Stimulated activated CD4-positive, alpha-beta T cell treated with anti-CD3 and anti-CD28 coated beads, TNF-alpha, amount 100 ng/mL, for 24 hours (primary cell): ENCODE results near the gene NBEAL2.

Source experiments
- DNase-seq, 3 experiments: peaks; one replicate each; pipeline ENCODE4 v3.0.0-alpha.2; 2020; ENCODE audit warnings: low read depth in 3 of 3

The NBEAL2 gene, protein sequence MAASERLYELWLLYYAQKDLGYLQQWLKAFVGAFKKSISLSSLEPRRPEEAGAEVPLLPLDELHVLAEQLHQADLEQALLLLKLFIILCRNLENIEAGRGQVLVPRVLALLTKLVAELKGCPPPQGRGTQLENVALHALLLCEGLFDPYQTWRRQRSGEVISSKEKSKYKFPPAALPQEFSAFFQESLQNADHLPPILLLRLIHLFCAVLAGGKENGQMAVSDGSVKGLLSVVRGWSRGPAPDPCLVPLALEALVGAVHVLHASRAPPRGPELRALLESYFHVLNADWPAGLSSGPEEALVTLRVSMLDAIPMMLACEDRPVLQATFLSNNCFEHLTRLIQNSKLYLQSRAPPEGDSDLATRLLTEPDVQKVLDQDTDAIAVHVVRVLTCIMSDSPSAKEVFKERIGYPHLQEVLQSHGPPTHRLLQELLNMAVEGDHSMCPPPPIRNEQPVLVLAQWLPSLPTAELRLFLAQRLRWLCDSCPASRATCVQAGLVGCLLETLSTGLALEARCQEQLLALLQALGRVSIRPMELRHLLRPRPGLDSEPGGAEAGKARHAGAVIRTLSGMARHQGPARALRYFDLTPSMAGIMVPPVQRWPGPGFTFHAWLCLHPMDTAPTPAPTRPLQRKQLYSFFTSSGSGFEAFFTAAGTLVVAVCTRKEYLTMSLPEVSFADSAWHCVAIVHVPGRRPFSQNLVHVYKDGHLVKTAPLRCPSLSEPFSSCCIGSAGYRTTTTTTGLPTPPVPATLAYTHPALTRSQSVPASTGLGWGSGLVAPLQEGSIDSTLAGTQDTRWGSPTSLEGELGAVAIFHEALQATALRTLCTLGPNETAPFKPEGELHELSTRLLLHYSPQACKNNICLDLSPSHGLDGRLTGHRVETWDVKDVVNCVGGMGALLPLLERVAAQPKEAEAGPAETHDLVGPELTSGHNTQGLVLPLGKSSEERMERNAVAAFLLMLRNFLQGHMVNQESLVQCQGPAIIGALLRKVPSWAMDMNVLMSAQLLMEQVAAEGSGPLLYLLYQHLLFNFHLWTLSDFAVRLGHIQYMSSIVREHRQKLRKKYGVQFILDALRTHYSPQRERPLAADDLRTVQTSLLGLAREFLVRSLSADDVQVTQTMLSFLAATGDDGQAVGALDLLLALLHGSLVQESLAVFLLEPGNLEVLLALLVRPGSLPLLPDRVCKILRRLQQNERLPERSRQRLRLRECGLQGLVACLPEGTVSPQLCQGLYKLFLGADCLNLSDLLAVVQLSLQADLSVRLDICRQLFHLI (N-terminal part only)

GRCh38 chr3:46978985-46979944 lies at the start of gene NBEAL2:
TSS of gene NBEAL2 (plus strand) at chr3:46979666. CDS start at chr3:46979862, 196 bp downstream.
- DNase-seq: peak; percentile 91 to 97 (median 92)

- DNase-seq: no peak
Observed at GRCh38 chr3:46930166-46930944, 49.1 kb upstream of the NBEAL2 start.

DNA sequence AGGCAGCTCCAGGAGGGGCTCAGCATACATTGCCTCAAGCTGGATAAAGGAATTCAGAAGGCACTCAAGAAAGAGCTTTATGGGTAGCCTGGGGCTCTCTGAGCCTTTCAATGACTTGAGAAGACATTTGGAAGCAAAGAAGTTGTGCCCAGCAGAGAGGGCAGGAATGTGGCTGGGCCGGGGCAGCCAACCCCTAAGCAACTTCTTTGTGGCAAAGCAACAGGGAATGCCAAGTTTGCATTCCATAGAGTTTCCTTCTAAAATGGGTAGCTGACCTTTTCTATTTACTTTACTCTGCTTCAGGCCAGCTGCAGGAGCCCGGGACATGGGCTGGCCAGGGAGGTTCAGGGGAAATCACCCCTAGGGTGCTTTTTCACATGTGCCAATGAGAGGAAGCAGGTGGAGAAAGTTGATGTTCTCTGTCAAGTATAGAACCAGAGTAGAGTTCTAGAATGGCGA lies 48.5 kb upstream of the NBEAL2 start:
- no peak for DNase-seq

DNA sequence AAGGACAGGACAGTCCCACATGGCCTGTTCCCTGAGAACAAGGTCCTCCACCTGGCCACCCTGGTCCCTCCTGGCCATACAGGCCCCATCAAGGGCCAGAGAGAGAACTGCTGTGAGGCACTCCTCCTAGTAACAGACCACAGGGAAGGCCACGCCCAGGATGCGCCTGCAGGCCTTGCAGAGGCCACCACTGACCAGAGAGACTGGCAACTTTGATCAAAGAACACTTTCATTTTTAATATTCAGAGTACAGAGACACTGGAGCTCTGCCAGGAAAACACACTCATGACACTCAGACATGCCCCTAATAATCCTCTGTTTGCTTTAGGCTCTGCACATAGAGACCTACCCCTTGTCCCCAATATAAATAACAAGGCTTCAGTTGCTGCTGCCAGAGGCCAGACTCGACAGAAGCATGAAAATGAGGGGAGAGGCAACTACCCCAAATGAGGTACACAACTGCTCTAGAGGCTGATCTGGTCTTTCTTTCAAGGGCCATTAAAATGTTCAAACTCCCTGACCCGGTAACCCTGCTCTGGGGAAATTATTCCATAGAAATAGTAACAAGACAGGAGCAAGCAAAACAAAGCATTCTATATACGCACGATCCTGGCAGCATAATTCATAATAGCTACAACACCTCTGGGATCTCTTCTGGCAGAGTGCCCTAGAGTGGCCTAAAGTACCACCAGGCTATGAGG lies 47.7 kb upstream of the NBEAL2 start:
- no peak for DNase-seq

DNA sequence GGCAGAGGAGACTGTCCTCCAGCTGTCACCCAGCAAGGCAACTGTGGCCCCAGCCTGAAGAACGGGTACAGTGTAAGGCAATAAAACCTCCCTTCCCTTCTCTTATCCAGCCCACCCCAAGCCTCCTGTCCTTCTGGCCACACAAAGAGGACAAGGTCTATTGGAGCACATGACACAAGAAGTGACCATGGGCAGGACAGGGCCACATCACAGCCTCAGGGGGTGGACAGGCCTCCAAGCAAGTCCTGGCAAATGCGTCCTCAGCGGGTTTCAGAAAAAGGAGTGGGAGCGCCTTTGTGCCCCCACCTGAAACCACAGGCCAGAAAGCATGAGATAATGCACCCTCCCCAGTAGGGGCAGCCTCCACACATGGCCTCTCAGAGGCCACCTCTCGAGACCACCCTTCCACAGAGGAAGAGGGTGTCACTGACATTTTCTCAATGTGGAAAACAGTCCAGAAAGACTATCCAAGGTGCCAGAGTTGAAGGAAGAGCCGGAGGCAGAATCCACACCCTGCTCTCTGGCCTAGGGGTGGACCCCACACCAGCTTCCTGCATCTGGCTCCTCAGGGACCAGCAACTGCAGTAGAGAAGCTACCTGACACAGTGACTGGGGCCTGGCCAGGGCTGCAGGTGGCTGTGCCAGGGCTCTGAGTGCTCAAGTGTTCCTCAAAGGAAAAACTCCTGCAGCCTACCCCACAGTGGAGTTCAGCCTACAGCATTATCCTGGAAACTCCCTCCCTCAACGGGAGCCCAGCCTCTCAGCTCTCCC lies 46.8 kb upstream of the NBEAL2 start:
- DNase-seq: no peak

DNA sequence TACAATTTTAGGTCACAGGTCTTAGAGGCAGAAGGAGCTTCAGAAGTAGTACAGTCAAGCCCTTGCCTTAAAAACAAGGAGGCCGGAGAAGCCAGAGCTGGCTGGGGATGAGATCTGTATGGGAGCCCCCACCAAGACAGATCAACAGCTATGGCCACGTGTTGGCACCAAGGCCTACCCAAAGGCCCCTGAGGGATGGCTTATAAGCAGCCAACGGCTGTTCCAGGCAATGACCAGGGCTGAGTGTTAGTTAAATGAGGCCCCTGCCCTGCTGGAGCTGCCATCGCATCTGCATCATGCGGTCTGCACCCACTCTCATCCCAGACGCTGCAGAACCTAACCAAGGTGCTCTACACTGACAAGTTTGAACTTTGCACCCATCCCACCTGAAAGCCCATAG lies 46.2 kb upstream of the NBEAL2 start:
- no peak for DNase-seq

DNA sequence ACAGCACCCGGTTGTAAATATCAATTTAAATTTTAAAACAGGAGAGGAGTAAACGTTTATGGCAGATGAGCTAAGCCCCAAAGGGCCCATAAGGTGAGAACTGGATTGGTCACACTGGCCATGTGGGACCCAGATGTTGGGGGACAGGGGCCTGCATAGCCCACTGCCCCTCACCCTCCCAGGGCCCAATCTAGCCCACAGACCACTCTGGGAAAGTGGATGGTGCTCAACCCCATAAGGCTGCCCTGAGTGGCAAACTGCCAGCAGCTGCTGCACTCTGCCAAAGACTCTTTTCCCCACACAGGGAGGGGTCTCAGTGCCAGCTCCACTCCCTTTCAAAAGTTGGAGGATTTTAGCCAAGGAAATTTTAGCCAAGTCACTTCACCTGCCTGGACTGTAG lies 45.4 kb upstream of the NBEAL2 start:
- no peak for DNase-seq

DNA sequence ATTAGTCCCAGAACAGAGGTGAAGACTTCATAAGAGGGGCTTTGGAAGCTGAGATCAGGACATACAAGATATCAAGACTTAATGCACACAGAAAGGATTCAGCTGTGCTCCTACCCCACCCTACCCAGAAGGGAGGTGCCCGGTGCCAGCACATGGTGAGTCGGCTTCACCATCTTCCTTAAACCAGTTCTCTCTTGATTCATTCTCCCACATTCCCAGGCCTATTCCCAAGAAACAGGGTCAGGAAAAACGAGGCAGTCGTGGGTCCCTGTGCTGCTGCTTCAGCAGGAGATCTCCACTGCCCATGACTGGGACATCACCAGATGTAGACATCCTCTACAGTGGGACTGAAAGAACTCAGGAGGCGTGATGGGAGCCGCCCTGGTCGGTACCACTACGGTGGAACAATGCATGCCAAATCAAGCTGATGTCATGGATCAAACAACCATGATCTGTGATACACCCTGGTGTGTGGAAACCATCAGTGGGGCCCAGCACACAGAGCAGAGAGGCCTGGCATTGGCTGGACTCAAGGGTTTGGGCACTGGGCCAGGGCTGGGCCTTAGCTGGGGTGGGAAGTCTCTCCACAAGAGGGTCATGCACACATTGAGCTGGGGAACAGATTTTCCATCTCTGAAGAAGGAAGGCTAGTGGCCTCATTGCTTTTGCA lies 44.8 kb upstream of the NBEAL2 start:
- DNase-seq: no peak

- DNase-seq: no peak
Observed at GRCh38 chr3:46935168-46935858, 44.2 kb upstream of the NBEAL2 start.

DNA sequence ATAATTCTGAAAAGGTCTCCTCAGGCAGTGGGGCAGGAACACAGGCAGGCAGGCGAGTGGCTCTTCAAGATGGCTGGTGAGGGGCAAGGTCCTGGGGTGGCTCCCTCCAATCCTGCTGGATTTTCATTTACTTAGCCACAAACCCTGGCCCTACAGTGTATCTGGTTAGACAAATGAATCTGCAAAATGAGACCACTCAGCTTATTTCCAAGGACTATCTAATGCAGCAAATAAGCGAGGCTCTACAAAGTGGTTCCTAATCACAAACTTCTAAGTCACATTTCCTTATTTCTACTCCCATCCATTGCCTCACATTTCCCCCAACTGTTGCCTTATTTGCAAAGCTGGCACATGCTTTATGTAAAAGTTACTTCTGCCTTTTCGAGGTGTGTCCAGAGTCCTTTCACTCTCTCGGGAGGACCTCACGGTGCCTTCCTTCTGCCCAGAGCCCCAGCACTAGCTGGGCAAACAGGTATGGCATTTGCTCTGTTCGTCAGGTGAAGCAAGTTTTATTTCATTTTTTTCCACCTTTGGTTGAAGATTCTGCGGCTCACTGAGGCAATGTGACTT lies 43.4 kb upstream of the NBEAL2 start:
- DNase-seq: no peak

DNA sequence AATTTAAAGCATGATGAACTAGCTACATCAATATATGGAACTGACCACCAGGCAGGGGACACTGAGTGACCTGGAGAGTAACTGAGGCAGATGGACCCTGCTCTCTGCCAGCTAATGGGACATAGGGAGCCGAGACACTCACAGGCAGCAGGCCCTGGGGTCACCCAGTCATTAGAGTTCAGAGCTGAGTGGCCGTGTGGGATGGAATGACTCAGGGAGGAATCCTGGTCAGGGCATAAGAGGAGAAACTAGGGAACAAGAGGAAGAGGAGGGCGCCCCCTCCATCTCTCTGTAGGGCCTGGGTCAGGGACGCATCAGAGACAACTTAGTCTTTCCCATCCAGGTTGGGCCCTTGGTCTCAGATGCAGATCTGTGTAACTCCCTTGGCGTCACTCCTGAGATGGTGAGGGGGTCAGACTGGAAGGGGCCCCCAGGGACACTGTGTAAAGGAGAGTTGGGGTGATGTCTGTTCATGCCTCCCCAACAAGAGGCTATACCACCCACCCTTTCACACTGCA lies 42.7 kb upstream of the NBEAL2 start:
- DNase-seq: no peak

DNA sequence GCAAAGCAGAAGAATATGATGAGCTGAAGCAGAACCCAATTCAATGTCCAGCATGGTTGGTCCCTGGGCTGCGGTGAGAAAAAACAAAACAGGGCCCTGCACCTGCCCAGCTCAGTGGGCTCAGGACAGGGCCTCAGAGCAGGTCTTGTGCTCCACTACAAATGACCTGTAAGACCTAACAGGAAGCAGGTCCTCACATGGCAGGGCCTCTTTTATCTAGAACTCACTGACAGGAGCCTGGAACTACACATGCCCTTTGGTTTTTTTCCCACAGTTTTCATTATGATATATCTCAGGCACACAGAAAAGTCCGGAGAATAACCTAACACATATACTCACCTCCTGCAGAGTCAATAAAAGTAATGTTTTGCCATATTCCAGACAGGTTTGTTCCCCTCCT lies 41.3 kb upstream of the NBEAL2 start:
- DNase-seq: no peak

GRCh38 chr3:46939578-46940445 lies 39.7 kb upstream of the NBEAL2 start:
- DNase-seq: no peak

DNA sequence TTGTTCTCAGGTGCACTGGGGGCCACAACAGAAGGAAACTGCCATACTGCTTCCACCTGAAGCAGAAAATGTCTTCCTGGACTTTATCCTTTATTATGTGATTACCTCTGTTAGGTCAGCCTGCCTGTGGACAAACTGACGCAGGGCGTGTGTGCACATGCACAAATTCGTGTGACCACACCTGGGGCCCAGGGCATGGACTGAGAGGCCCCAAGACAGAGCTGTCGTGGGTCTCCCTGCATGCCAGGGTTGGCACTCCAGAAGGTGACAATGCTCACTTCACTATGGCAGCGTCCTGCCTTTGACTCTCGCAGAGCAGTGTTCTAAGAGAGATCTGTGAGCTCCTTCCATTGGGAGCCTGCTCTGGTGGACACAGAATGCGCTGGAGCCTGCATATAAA lies 37.4 kb upstream of the NBEAL2 start:
- no peak for DNase-seq

DNA sequence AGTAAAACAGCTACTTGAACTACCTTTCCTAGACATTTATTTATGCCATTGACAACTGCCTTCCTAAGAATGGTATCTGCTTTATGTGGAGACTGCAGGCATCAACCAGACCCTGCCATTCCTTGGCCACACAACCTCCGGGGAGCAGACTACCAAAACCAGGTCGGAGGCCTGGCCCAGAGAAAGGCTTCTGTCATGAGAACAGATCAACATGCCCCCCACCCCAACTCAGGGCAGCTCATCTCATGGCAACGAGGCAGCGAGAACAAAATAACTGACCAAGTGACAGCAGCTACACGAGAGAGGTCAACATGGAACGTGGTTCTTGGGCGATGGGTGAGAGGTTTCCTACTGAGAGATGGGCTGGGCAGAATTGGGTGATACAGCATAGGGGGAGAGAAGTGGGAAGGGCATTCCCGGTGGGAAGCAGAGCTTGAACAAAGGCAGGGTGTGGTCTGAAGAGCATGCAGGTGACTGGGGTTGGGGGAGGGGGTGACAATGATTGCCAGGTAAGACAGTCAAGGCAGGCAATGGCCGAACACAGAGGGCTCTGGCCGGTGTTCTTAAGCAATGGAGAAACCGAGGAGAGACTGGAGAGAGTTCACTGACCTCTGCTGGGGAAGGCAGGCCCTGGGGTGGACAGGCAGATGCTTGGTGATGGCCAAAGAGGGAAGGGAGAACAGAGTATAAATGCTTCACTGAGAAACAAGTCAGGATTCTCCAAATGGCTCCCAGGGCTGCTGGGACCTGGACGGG lies 36.8 kb upstream of the NBEAL2 start:
- DNase-seq: no peak
